ENCODE data around the gene RNF224.
"Not testable (repeated sequence)": the region's sequence is repeated elsewhere in the genome, so short reads cannot be mapped to it uniquely, and the experiment has no call there.

RNF224 gene

DNA sequence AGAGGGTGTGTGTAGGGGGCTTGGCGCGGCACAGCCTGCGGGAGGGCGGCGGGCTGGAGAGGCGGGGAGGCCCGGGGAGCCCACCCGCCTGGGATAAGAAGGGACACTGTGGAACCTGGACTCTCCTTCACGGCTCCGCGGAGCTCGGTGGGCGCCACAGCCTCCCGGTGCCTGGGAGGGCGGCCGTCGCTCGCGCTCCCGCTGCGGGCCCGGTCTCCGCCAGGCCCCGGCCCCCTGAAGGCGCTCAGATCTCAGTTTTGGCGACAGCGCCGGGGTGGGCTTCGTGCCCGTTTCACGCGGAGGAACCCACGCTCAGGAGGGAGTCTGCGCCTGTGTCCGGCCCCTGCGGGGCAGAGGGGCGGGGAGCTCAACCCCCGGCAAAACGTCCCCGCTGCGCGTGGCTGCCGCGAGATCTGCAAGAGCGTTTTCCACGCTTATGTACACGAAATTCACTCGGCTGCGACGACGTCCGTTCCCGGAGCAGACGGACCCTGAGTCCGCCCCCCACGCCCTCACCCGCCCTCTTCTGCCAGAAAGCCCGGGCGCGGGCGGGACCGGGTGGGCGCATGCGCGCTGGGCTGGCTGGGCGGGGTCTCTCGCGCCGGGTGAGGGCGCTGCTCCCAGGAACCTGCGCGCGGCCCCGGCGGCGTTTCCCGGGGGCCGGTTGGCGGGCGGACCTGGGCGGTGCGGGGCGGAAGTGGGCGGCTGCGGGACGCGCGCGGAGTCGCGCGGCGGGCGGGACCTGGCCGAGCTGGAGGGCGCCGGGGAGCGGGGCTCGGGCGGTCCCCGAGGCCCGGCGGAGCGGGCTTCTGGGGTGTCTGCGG, 27.5 kb downstream of the RNF224 start, which contains the start of gene NELFB:
TSS of gene NELFB (plus strand) at position 704 of the 824 bp plus-strand sequence.
- peak; percentile 29 to 80 for DNase-seq

DNA sequence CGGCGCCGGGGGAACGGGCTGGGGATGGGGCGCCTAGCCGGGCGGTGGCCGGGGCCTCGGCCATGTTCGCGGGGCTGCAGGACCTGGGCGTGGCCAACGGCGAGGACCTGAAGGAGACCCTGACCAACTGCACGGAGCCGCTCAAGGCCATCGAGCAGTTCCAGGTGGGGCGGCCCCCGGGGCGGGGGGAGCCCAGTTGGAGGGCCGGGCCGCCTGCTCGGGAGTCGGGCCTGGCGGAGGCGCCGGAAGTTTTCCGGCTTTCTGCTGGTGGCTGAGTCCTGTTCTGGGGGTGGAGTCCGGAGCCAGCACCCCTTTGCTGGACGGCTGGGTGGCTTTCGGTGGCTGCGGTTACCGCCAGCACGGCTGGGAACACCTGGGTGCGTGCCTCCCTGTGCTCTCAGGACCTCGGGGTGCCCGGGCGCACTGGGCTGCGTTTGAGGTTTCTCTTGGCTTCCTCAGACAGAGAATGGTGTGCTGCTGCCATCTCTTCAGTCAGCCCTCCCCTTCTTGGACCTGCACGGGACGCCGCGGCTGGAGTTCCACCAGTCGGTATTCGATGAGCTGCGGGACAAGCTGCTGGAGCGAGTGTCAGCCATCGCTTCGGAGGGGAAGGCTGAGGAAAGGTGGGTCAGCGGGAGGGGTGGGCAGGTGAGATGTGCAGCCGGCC, 28.3 kb downstream of the RNF224 start:
- peak in 1 of 2 experiments; percentile 34 for DNase-seq

DNA sequence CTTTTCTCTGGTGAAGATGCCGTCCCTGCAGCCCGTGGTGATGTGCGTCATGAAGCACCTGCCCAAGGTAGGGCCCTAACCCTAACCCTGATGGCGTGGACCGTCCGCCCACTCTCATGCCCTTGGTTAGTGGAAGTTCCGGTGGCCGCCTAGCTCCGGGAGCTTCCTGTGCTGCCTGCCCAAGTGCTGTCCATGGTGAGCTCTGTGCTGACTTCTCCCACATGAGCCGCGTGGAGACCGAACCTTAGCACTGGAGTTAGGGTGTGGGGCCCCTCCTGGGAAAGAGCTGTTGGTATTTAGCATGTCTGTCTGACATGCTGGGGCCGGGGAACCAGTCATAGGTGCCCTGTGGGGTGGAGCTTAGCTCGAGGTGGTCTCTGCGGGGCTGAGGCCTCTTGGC, 29.1 kb downstream of the RNF224 start:
- no peak for DNase-seq

DNA sequence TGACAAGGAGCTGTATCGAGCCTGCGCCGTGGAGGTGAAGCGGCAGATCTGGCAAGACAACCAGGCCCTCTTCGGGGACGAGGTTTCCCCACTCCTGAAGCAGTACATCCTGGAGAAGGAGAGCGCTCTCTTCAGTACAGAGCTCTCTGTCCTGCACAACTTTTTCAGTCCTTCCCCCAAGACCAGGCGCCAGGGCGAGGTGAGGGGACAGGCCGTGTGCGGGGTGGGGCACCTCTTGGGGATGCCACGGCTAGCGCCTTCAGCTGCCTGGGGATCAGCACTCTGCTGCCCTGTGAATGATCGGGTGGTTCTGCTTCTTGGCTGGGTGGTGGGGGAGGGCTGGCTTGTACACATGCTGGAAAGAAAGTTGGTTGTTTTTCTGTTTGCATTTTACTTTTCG, 29.6 kb downstream of the RNF224 start:
- no peak for DNase-seq

DNA sequence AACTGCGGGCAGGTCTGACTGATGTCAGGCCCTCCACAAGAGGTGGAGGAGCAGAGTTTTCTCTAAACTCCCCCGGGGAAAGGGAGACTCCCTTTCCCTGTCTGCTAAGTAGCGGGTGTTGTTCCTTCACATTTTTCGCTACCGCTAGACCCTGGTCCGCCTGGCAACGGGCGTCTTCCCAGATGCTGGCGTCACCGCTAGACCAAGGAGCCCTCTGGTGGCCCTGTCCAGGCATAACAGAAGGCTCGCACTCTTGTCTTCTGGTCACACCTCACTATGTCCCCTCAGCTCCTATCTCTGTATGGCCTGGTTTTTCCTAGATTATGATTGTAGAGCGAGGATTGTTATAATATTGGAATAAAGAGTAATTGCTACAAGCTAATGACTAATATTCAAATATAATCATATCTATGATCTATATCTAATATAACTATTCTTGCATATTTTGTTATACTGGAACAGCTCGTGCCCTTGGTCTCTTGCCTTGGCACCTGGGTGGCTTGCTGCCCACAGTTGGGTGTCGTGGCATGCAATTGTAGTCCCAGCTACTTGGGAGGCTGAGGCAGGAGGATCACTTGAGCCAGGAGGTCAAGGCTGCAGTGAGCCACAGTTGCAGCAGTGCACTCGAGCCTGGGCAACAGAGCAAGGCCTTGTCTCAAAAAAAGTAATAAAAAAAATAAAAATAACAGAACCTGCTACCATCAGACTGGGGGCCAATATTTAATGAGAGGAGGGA, 35.0 kb downstream of the RNF224 start:
- DNase-seq: not testable (repeated sequence)

- no peak for DNase-seq
These were observed 35.6 kb downstream of the RNF224 start for GRCh38 chr9:137262909-137263285.

DNA sequence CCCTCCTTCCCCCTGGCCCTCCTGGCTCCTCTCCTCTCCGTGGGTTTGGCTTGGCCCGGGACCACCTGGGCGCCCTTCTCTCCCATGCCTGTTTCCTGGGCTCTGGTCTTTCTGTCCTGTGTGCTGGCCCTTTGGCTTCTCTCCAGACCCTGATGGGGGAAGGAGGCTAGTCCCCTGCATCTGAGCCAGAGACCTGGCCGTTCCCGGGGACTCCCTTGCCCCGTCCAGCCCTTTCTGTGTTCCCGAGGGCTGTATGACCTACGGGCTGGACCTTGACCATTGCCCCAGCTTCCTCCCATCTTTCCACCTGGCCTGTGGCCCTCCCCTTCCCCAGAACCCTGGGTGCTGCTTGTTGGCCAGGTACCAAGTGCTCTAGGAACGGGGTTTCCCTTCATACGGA, 36.2 kb downstream of the RNF224 start:
- DNase-seq: no peak

GRCh38 chr9:137264067-137264466, 36.8 kb downstream of the RNF224 start:
- no peak for DNase-seq

DNA sequence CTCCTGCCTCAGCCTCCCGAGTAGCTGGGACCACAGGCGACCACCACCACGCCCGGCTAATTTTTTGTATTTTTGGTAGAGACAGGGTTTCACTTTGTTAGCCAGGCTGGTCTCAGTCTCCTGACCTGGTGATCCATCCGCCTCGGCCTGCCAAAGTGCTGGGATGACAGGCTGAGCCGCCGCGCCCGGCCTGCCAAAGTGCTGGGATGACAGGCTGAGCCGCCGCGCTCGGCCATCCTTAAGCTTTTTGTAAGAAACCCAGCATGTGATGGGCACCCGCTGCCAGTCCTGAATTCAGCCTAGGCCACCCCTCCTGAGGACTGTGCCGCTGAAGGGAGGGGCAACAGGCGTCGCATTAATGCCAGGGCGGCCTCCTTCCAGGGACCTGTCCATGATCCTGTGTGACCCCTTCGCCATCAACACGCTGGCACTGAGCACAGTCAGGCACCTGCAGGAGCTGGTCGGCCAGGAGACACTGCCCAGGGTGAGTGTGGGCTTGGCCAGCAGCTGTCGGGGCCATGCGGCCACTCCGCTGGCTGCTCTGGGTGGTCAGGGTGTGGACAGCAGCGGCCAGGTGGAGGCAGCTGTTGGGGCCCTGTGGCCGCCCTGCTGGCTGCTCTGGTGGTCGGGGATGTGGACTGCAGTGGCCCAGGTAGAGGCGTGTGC, 38.3 kb downstream of the RNF224 start:
- no peak for DNase-seq

- DNase-seq: no peak
These were observed 38.8 kb downstream of the RNF224 start for GRCh38 chr9:137266162-137266527.

DNA sequence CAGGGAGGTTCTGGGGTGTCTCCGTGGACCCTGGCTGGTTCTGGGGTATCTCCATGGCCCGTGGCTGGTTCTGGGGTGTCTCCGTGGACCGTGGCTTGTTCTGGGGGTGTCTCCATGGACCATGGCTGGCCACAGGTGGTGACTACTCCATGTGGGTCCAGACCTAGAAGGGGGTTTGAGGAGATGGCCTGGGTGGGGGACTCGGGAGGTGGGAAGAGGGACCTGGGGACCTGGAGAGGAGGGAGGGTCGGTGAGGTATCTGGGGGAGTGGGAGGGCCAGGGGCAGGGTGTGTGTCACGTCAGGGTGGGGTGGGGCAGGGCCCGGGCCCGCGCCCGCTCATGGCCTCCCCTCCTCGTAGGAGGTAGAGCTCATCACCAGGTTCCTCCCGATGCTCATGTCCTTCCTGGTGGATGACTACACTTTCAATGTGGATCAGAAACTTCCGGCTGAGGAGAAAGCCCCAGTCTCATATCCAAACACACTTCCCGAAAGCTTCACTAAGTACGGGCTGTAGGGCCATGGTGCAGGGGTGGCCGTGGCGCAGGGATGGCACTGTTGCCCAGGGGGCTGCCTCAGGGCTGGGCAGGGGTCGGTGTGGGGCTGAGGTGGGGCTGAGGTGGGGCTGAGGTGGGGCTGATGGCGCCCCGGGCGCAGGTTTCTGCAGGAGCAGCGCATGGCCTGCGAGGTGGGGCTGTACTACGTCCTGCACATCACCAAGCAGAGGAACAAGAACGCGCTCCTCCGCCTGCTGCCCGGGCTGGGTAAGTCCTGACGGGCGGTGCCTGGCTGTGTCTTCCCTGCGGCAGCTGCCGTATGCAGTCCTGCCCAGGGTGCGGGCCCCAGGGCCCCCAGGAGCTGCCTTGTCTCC, 39.5 kb downstream of the RNF224 start:
- DNase-seq: no peak

DNA sequence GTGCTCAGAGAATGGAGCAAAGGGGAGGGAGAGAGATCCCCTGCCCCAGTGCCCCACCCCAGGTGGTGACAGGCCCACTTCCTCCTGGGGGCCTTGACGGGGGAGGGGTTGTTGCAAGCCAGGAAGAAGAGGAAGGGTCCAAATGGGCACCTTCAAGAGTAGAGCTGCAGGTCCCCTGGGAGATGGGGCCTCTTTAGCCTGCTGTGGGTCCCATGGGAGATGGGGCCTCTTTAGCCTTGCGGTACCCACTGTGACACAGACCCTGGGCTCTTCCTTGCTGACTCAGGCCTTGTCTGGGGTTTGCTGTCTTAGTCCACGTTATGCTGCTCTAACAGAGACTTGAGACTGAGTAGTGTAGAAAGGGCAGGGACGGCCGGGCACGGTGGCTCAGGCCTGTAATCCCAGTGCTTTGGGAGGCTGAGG, 40.6 kb downstream of the RNF224 start:
- no peak for DNase-seq

DNA sequence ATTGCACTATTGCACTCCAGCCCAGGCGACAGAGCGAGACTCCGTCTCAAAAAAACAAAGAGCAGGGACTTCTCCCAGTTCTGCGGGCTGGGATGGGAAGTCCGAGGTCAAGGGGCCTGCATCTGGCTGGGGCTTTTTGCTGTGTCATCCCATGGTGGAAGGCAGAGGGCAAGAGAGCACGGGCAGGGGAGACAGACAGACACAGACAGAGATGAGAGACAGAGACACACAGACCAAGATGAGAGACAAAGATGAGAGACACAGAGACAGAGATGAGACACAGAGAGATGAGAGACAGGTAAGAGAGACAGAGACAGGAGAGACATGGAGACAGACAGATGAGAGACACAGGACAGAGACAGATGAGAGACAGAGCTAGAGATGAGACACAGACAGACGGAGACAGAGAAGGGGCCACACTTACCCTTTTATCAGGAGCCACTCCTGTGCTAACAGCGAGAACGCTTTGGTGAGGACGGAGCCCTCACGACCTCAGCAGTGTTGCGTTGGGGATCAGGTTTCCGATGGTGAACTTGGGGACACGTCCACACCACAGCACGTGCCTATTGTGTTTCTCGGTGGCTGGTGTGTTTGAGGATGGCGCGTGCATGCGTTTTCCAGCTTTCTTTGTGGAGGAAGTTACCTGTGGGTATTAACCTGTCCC, 41.4 kb downstream of the RNF224 start:
- no peak for DNase-seq

- DNase-seq: no peak
These were observed 42.0 kb downstream of the RNF224 start for GRCh38 chr9:137269231-137269772.

- DNase-seq: no peak
These were observed 43.8 kb downstream of the RNF224 start for GRCh38 chr9:137270929-137271695.

GRCh38 chr9:137271696-137272076, 44.4 kb downstream of the RNF224 start:
- no peak for DNase-seq

- no peak for DNase-seq
These were observed 45.2 kb downstream of the RNF224 start for GRCh38 chr9:137272241-137273094.

DNA sequence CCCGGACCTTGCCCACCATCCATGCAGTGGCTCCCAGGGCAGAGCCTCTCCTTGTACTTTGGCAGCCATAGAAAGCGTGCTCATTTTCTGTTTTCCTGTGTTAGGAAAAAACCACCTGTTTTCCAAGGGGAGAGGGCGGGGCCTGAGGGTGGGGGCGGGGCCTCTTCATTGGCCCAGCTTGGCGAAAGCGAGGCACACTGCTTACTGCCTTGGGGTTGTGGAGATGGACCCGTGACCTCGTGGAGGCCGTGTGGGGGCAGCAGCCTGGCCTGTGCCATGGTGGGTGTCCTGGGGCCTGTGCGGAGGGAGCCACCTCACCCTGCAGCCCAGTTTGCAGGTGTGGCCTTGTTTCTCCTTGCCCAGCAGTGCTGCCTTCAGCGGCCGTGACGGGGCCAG, 45.8 kb downstream of the RNF224 start:
- no peak for DNase-seq

GRCh38 chr9:137273611-137274320, 46.5 kb downstream of the RNF224 start:
- DNase-seq: no peak

Measured in NCI-H446 (cell line).